Erythroblast (primary cell): ENCODE data around the gene COL5A2.

Experiments used
- DNase-seq, 2 experiments: peaks; one replicate each; lab custom pipeline; 2025; lab: John Stamatoyannopoulos, UW
- GATA1 ChIP-seq: IDR thresholded peaks from 2 replicates; pipeline ENCODE4 v1.6.1; 2011; ENCODE audit warnings: low read depth, mild to moderate bottlenecking, control low read depth, low read length, moderate library complexity
- POLR2A ChIP-seq: IDR thresholded peaks from 2 replicates; pipeline ENCODE4 v1.6.1; 2011; ENCODE audit warnings: mild to moderate bottlenecking, low read length

Gene COL5A2

GRCh38 chr2:189179570-189179950 is at the start of gene COL5A2:
TSS of gene COL5A2 (minus strand) at chr2:189179761. CDS start at chr2:189179604, 157 bp downstream.
- TF ChIP-seq POLR2A (no peak), GATA1 (no peak)
- no peak for DNase-seq

GRCh38 chr2:189226017-189226416 is 46.5 kb upstream of the COL5A2 start:
- no peak for DNase-seq
- TF ChIP-seq POLR2A: no peak
- TF ChIP-seq GATA1: no peak

GRCh38 chr2:189225032-189225431 is 45.5 kb upstream of the COL5A2 start:
- DNase-seq: no peak
- TF ChIP-seq POLR2A (no peak), GATA1 (no peak)

- no peak for TF ChIP-seq POLR2A
- TF ChIP-seq GATA1: no peak
- no peak for DNase-seq
Observed at GRCh38 chr2:189222468-189223105, 43.0 kb upstream of the COL5A2 start.

GRCh38 chr2:189221811-189222467 is 42.4 kb upstream of the COL5A2 start:
- DNase-seq: no peak
- no peak for TF ChIP-seq GATA1
- no peak for TF ChIP-seq POLR2A

GRCh38 chr2:189218236-189218635 is 38.7 kb upstream of the COL5A2 start:
- DNase-seq: no peak
- no peak for TF ChIP-seq GATA1
- no peak for TF ChIP-seq POLR2A

GRCh38 chr2:189217541-189217940 is 38.0 kb upstream of the COL5A2 start:
- DNase-seq: no peak
- TF ChIP-seq POLR2A: no peak
- no peak for TF ChIP-seq GATA1

GRCh38 chr2:189217051-189217450 is 37.5 kb upstream of the COL5A2 start:
- DNase-seq: no peak
- TF ChIP-seq POLR2A: no peak
- no peak for TF ChIP-seq GATA1

GRCh38 chr2:189214484-189214883 is 34.9 kb upstream of the COL5A2 start:
- TF ChIP-seq POLR2A: no peak
- no peak for TF ChIP-seq GATA1
- DNase-seq: no peak

GRCh38 chr2:189213250-189213649 is 33.7 kb upstream of the COL5A2 start:
- no peak for DNase-seq
- no peak for TF ChIP-seq POLR2A
- no peak for TF ChIP-seq GATA1

- peak in 1 of 2 experiments; percentile 54 for DNase-seq
- no peak for TF ChIP-seq POLR2A
- no peak for TF ChIP-seq GATA1
Observed at GRCh38 chr2:189210250-189211087, 30.9 kb upstream of the COL5A2 start.

- TF ChIP-seq POLR2A: no peak
- TF ChIP-seq GATA1: no peak
- no peak for DNase-seq
Observed at GRCh38 chr2:189208254-189208653, 28.7 kb upstream of the COL5A2 start.

- TF ChIP-seq POLR2A: no peak
- DNase-seq: no peak
Observed at GRCh38 chr2:189204322-189204941, 24.9 kb upstream of the COL5A2 start.
